SK-N-SH (cell line): Measurements from ENCODE around the gene GALK2.
"Not testable (repeated sequence)": the region's sequence is repeated elsewhere in the genome, so short reads cannot be mapped to it uniquely, and the experiment has no call there.

ENCODE experiments used
- FOXJ3 ChIP-seq: sonication (generic); formaldehyde crosslinking; IDR thresholded peaks from 2 replicates; pipeline ENCODE4 v1.5.1; 2020; ENCODE audit warnings: mild to moderate bottlenecking, missing genetic modification reagents
- RAD21 ChIP-seq: IDR thresholded peaks from 2 replicates; pipeline ENCODE4 v1.6.1; 2012; ENCODE audit warnings: mild to moderate bottlenecking, low read length
- RFX5 ChIP-seq: IDR thresholded peaks from 2 replicates; pipeline ENCODE4 v1.6.1; 2012; ENCODE audit warnings: mild to moderate bottlenecking, improper control_type of control experiment, low read length
- TF ChIP-seq, protein P1 (sequence below): fragments of 200-600 bp; sonication (generic); IDR thresholded peaks from 2 replicates; pipeline ENCODE4 v1.6.1; 2017; ENCODE audit warnings: antibody characterized with exemption, mild to moderate bottlenecking, moderate library complexity

DNA sequence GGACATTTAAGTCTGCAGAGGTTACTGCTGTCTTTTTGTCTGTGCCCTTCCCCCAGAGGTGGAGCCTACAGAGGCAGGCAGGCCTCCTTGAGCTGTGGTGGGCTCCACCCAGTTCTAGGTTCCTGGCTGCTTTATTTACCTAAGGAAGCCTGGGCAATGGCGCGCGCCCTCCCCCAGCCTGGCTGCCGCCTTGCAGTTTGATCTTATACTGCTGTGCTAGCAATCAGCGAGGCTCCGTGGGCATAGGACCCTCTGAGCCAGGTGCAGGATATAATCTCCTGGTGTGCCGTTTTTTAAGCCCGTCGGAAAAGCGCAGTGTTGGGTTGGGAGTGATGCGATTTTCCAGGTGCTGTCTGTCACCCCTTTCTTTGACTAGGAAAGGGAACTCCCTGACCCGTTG is 95.1 kb downstream of the GALK2 start:
- TF ChIP-seq, protein P1, sequence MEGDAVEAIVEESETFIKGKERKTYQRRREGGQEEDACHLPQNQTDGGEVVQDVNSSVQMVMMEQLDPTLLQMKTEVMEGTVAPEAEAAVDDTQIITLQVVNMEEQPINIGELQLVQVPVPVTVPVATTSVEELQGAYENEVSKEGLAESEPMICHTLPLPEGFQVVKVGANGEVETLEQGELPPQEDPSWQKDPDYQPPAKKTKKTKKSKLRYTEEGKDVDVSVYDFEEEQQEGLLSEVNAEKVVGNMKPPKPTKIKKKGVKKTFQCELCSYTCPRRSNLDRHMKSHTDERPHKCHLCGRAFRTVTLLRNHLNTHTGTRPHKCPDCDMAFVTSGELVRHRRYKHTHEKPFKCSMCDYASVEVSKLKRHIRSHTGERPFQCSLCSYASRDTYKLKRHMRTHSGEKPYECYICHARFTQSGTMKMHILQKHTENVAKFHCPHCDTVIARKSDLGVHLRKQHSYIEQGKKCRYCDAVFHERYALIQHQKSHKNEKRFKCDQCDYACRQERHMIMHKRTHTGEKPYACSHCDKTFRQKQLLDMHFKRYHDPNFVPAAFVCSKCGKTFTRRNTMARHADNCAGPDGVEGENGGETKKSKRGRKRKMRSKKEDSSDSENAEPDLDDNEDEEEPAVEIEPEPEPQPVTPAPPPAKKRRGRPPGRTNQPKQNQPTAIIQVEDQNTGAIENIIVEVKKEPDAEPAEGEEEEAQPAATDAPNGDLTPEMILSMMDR = not testable (repeated sequence)
- not testable (repeated sequence) for TF ChIP-seq RAD21; RFX5; FOXJ3 (CRISPR knock-in tag)
